ENCODE data around the gene GPR55. TPM values are rescaled to one million over a fixed set of nuclear protein-coding genes. Genes with fewer than 3 reads are reported as not detected.

The GPR55 gene
- total RNA-seq, 1 donor from 2014 or later = not detected

GRCh38 chr2:230893841-230894781, 30.9 kb downstream of the GPR55 start:
- Histone ChIP-seq H3K9me3 (ENCODE audit: insufficient read depth, low read depth, low read length) (no peaks in the 10 kb centered on the region), H3K9ac (ENCODE audit: low read length) (no peak overlapping the region), H3K27me3 (ENCODE audit: insufficient read depth, low read length) (peaks cover 17% of the 10 kb centered on the region), H3K4me3 (ENCODE audit: insufficient read depth, low read depth, low read length) (no peak overlapping the region), H2AFZ (ENCODE audit: low read depth, low read length) (peak overlapping the region; percentile 15), H4K20me1 (ENCODE audit: insufficient read depth, low read length) (no peaks in the 10 kb centered on the region), H3K4me2 (ENCODE audit: low read length) (peak overlapping the region; percentile 50), H3K79me2 (ENCODE audit: insufficient read depth, low read length) (no peaks in the 10 kb centered on the region), H3K27ac (ENCODE audit: low read depth, low read length) (no peak overlapping the region), H3K36me3 (ENCODE audit: insufficient read depth, low read length) (no peaks in the 10 kb centered on the region), H3K4me1 (ENCODE audit: insufficient read depth, low read length) (no peaks in the 10 kb centered on the region)
- Mint-ChIP-seq H3K27ac (ENCODE audit: unreplicated experiment) (no peak overlapping the region), H3K27me3 (ENCODE audit: low read depth, unreplicated experiment) (peaks cover 13% of the 10 kb centered on the region), H3K4me1 (ENCODE audit: low read depth, unreplicated experiment) (peaks cover 26% of the 10 kb centered on the region), H3K4me3 (ENCODE audit: unreplicated experiment) (peak overlapping the region; percentile 57), H3K36me3 (ENCODE audit: low read depth, unreplicated experiment) (no peaks in the 10 kb centered on the region), H3K9me3 (ENCODE audit: unreplicated experiment) (no peaks in the 10 kb centered on the region)
- FAIRE-seq = no peak
- TF ChIP-seq EZH2 (IDR thresholded peaks at IDR 0.05; ENCODE audit: insufficient read depth, low read length) = no peak
- no peak for TF ChIP-seq CTCF (IDR thresholded peaks at IDR 0.05; ENCODE audit: insufficient read depth, low read depth, low read length)
- DNase-seq (ENCODE audit: low read depth) = no peak

- Histone ChIP-seq H3K9ac (ENCODE audit: low read length) (no peak overlapping the region), H3K4me2 (ENCODE audit: low read length) (no peak overlapping the region), H3K4me3 (ENCODE audit: insufficient read depth, low read depth, low read length) (no peak overlapping the region), H3K36me3 (ENCODE audit: insufficient read depth, low read length) (no peaks in the 10 kb centered on the region), H2AFZ (ENCODE audit: low read depth, low read length) (no peak overlapping the region), H3K9me3 (ENCODE audit: insufficient read depth, low read depth, low read length) (no peaks in the 10 kb centered on the region), H3K4me1 (ENCODE audit: insufficient read depth, low read length) (no peaks in the 10 kb centered on the region), H3K27ac (ENCODE audit: low read depth, low read length) (no peak overlapping the region), H3K79me2 (ENCODE audit: insufficient read depth, low read length) (no peaks in the 10 kb centered on the region), H4K20me1 (ENCODE audit: insufficient read depth, low read length) (no peaks in the 10 kb centered on the region), H3K27me3 (ENCODE audit: insufficient read depth, low read length) (peaks cover 9% of the 10 kb centered on the region)
- no peak for TF ChIP-seq CTCF (IDR thresholded peaks at IDR 0.05; ENCODE audit: insufficient read depth, low read depth, low read length)
- no peak for TF ChIP-seq EZH2 (IDR thresholded peaks at IDR 0.05; ENCODE audit: insufficient read depth, low read length)
- FAIRE-seq = no peak
- peaks cover 13% of the 10 kb centered on the region for H3K27me3 Mint-ChIP-seq (ENCODE audit: low read depth, unreplicated experiment)
- H3K4me3 Mint-ChIP-seq (ENCODE audit: unreplicated experiment) = no peak overlapping the region
- H3K27ac Mint-ChIP-seq (ENCODE audit: unreplicated experiment) = no peak overlapping the region
- no peaks in the 10 kb centered on the region for H3K9me3 Mint-ChIP-seq (ENCODE audit: unreplicated experiment)
- H3K4me1 Mint-ChIP-seq (ENCODE audit: low read depth, unreplicated experiment) = peaks cover 26% of the 10 kb centered on the region
- DNase-seq (ENCODE audit: low read depth) = no peak
- no peaks in the 10 kb centered on the region for H3K36me3 Mint-ChIP-seq (ENCODE audit: low read depth, unreplicated experiment)
Measured at GRCh38 chr2:230893338-230893737, 31.7 kb downstream of the GPR55 start.

- no peak for DNase-seq (ENCODE audit: low read depth)
- Histone ChIP-seq H3K4me2 (ENCODE audit: low read length) (peak overlapping the region; percentile 13), H3K27me3 (ENCODE audit: insufficient read depth, low read length) (peaks cover 3% of the 10 kb centered on the region), H2AFZ (ENCODE audit: low read depth, low read length) (peak overlapping the region; percentile 20), H3K9ac (ENCODE audit: low read length) (no peak overlapping the region), H3K4me3 (ENCODE audit: insufficient read depth, low read depth, low read length) (no peak overlapping the region), H3K36me3 (ENCODE audit: insufficient read depth, low read length) (no peaks in the 10 kb centered on the region), H4K20me1 (ENCODE audit: insufficient read depth, low read length) (no peaks in the 10 kb centered on the region), H3K4me1 (ENCODE audit: insufficient read depth, low read length) (no peaks in the 10 kb centered on the region), H3K27ac (ENCODE audit: low read depth, low read length) (no peak overlapping the region), H3K9me3 (ENCODE audit: insufficient read depth, low read depth, low read length) (no peaks in the 10 kb centered on the region), H3K79me2 (ENCODE audit: insufficient read depth, low read length) (no peaks in the 10 kb centered on the region)
- Mint-ChIP-seq H3K4me3 (ENCODE audit: unreplicated experiment) (no peak overlapping the region), H3K27me3 (ENCODE audit: low read depth, unreplicated experiment) (peaks cover 7% of the 10 kb centered on the region), H3K36me3 (ENCODE audit: low read depth, unreplicated experiment) (no peaks in the 10 kb centered on the region), H3K27ac (ENCODE audit: unreplicated experiment) (peak overlapping the region; percentile 75), H3K9me3 (ENCODE audit: unreplicated experiment) (no peaks in the 10 kb centered on the region), H3K4me1 (ENCODE audit: low read depth, unreplicated experiment) (peaks cover 26% of the 10 kb centered on the region)
- FAIRE-seq = no peak
- no peak for TF ChIP-seq CTCF (IDR thresholded peaks at IDR 0.05; ENCODE audit: insufficient read depth, low read depth, low read length)
- no peak for TF ChIP-seq EZH2 (IDR thresholded peaks at IDR 0.05; ENCODE audit: insufficient read depth, low read length)
Measured at GRCh38 chr2:230891509-230891908, 33.5 kb downstream of the GPR55 start.

All from astrocyte (in vitro differentiated cells and primary cell).